ENCODE results near the gene LOXL3.

Gene LOXL3

GRCh38 chr2:74553892-74554819, at the start of gene LOXL3, which contains the start of gene DOK1:
Gene LOXL3, minus strand, starts transcription at chr2:74553942. Its CDS starts 1,308 bp downstream, at chr2:74552634.
Gene DOK1, plus strand, starts transcription at chr2:74554720. Its CDS starts 35 bp downstream, at chr2:74554755.
- no peak for DNase-seq (ENCODE audit: low read depth)

GRCh38 chr2:74602586-74603281, 49.0 kb upstream of the LOXL3 start:
- peak; percentile 59 for DNase-seq (ENCODE audit: low read depth)

GRCh38 chr2:74599676-74600075, 45.9 kb upstream of the LOXL3 start:
- DNase-seq (ENCODE audit: low read depth), result no peak

GRCh38 chr2:74597410-74597809, 43.7 kb upstream of the LOXL3 start:
- DNase-seq (ENCODE audit: low read depth), result no peak

GRCh38 chr2:74596584-74596983, 42.8 kb upstream of the LOXL3 start:
- DNase-seq (ENCODE audit: low read depth), result no peak

GRCh38 chr2:74593826-74594772, 40.4 kb upstream of the LOXL3 start:
- DNase-seq (ENCODE audit: low read depth), result no peak

GRCh38 chr2:74588664-74589063, 34.9 kb upstream of the LOXL3 start:
- DNase-seq (ENCODE audit: low read depth), result no peak

GRCh38 chr2:74587664-74588277, 34.0 kb upstream of the LOXL3 start:
- no peak for DNase-seq (ENCODE audit: low read depth)

GRCh38 chr2:74585406-74586185, 31.9 kb upstream of the LOXL3 start:
- DNase-seq (ENCODE audit: low read depth), result no peak

GRCh38 chr2:74584088-74584645, 30.4 kb upstream of the LOXL3 start:
- DNase-seq (ENCODE audit: low read depth), result no peak

- no peak for DNase-seq (ENCODE audit: low read depth)
Measured at GRCh38 chr2:74583504-74583903, 29.8 kb upstream of the LOXL3 start.

- DNase-seq (ENCODE audit: low read depth), result no peak
Measured at GRCh38 chr2:74582184-74582583, 28.4 kb upstream of the LOXL3 start.

GRCh38 chr2:74581463-74581862, 27.7 kb upstream of the LOXL3 start:
- no peak for DNase-seq (ENCODE audit: low read depth)

- DNase-seq (ENCODE audit: low read depth), result no peak
Measured at GRCh38 chr2:74578408-74578807, 24.7 kb upstream of the LOXL3 start.

- DNase-seq (ENCODE audit: low read depth), result no peak
Measured at GRCh38 chr2:74577448-74577847, 23.7 kb upstream of the LOXL3 start.

GRCh38 chr2:74576863-74577229, 23.1 kb upstream of the LOXL3 start:
- DNase-seq (ENCODE audit: low read depth), result peak; percentile 94

- peak; percentile 81 for DNase-seq (ENCODE audit: low read depth)
Measured at GRCh38 chr2:74576211-74576862, 22.6 kb upstream of the LOXL3 start.

- no peak for DNase-seq (ENCODE audit: low read depth)
Measured at GRCh38 chr2:74575320-74575719, 21.6 kb upstream of the LOXL3 start.

- no peak for DNase-seq (ENCODE audit: low read depth)
Measured at GRCh38 chr2:74573747-74574562, 20.2 kb upstream of the LOXL3 start.

All from GM04503 (cell line).